ENCODE results near the gene RAD51C.
"Not testable (repeated sequence)": the region's sequence is repeated elsewhere in the genome, so short reads cannot be mapped to it uniquely, and the experiment has no call there.

RAD51C gene

GRCh38 chr17:58747674-58748073 is 55.3 kb downstream of the RAD51C start:
- no peak for DNase-seq

DNA sequence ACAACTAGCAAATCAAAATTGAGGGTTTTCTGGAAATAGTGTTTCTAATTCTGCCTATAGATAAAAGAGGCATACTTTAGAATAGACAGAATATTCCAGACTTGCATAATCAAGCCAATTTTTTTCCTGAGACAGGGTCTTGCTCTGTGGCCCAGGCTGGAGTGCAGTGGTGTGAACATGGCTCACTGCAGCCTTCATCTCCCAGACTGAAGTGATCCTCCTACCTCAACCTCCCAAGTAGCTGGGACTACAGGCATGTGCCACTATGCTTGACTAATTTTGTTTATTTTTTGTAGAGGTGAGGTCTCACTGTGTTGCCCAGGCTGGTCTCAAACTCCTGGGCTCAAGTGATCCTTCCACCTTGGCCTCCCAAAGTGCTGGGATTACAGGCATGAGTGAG is 57.2 kb downstream of the RAD51C start:
- DNase-seq = not testable (repeated sequence)

DNA sequence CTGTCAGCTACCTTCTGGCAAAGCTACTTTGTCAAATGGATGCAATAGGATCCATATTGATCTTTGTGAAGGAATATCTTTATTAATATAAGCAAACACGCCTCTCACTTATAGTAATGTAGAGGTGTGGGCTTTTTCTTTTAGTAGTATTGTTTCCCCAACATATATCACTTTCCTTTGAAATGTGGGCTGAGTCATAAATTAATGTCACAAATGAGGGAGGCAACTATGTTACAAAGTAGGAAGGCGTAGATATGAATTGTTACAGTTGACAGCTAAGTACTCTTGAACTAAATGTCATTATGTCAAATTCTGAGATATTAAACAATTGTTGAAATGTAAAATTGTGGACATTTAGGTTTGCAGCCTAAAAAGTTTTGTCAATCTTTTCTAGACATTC is 60.6 kb downstream of the RAD51C start:
- no peak for DNase-seq

DNA sequence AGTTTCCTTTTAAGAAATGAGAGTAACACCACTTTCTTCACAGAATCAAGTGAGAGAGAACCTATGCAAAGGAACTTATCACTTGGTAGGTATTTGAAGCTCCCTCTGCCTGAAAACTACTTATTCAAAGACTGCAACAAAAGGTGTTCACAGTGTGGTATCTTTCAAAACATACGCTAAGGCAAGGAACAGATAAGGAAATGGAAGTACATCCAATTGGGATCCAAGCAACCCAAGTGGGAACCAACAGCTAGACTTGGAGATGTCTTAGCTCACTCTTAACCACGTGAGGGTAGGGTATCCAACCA is 62.8 kb downstream of the RAD51C start:
- DNase-seq = no peak

- peak; percentile 84 for DNase-seq
Observed at GRCh38 chr17:58755577-58756245, 63.3 kb downstream of the RAD51C start, which contains the start of gene PPM1E. Gene PPM1E, plus strand, starts transcription at chr17:58755854.

DNA sequence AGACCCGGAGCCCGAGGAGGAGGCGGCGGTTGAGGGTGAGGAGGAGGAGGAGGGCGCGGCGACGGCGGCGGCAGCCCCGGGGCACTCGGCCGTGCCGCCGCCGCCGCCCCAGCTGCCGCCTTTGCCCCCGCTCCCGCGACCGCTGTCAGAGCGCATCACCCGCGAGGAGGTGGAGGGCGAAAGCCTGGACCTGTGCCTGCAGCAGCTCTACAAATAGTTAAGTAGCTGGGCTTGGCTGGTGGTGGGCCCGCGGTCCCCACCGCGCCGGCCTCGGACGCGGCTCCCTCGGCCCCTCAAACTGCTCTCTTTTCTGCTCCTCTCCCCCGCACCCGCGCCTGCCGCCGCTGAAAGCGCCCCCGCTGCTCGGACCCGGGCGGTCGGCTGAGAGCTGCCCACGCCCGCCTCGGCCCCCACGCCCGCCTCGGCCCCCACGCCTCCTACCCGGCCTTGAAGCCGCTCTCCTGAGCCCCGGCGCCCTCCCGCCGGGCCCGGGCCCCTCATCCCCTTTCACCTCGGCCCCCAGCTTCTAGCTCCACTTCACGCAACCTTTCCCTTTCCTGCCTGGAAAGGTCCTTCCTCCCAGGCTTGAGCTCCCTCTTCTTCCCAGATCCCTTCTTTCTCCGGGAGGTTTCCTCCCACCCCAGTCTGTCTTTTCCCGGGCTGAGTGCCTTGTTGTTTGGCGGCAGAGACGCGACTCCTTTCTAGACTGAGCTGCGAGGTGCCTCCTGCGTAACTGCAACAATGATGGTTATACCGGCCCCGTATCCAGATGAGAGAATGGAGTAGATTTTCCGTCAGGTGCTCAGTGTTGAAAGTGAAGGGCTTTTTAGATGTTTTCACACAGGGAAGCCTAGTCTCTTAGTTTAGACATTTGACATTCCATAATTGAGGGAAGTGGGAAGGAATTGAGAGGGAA is 64.1 kb downstream of the RAD51C start:
- peak; percentile 49 for DNase-seq

GRCh38 chr17:58757162-58757613 is 64.8 kb downstream of the RAD51C start:
- DNase-seq = no peak

- no peak for DNase-seq
Observed at GRCh38 chr17:58758890-58759289, 66.5 kb downstream of the RAD51C start.

GRCh38 chr17:58759522-58759921 is 67.1 kb downstream of the RAD51C start:
- no peak for DNase-seq

- no peak for DNase-seq
Observed at GRCh38 chr17:58760248-58760647, 67.8 kb downstream of the RAD51C start.

GRCh38 chr17:58763263-58763662 is 70.9 kb downstream of the RAD51C start:
- DNase-seq = no peak

DNA sequence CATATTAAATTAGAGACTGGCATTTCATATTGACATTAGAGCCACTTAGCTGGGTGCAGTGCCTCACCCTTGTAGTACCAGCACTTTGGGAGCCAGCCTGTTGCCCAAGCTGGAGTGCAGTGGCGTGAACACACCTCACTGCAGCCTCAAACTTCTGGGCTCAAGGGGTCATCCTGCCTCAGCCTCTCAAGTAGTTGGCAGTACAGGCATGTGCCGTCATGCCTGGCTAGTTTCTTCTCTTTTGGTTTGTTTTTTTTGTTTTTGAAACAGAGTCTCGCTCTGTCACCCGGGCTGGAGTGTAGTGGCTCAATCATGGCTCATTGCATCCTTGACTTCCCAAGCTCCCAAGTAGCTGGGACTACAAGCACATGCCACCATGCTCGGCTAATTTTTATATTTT is 72.0 kb downstream of the RAD51C start:
- DNase-seq = peak; percentile 76

GRCh38 chr17:58778482-58778881 is 86.1 kb downstream of the RAD51C start:
- not testable (repeated sequence) for DNase-seq

DNA sequence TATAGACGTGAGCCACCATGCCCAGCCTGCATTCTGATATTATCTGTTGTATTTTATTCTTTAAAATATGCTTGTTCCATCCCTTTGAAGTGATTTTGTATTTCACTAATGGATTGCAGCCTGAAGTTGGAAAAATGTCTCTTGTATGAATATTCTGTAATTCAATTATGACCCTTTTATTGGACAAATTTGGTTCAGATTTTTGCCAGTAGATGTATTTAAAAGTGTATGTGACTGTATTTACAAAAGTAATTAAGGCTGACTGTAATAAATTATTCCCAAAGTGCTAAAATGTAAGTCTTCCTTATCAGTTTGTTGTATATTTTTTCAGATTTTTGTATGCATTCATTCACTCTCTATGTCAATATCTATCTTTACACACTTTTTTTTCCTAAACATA is 87.0 kb downstream of the RAD51C start:
- DNase-seq = no peak

GRCh38 chr17:58783380-58783779 is 91.0 kb downstream of the RAD51C start:
- peak; percentile 82 for DNase-seq

- no peak for DNase-seq
Observed at GRCh38 chr17:58785097-58785496, 92.7 kb downstream of the RAD51C start.
